Peyer's patch (tissue), 4 donors: ENCODE measurements around the gene TEKT3.

ENCODE experiments used
- POLR2A ChIP-seq, 2 donors: fragments of 450-650 bp; IDR thresholded peaks; one replicate each; pipeline ENCODE4 v1.5.1; 2017; ENCODE audit warnings: antibody characterized with exemption in 2 of 2, mild to moderate bottlenecking in 2 of 2, moderate library complexity in 2 of 2
- TF ChIP-seq, protein P1 (sequence below), 6 experiments: fragments of 450-650 bp in 4 of 6; fragments of 200-600 bp in 2 of 6; sonication (generic) in 1 of 6; IDR thresholded peaks; one replicate each; pipeline ENCODE4 v1.5.1; 2017 to 2019; ENCODE audit warnings: antibody characterized with exemption in 6 of 6, mild to moderate bottlenecking in 3 of 6, moderate library complexity in 1 of 6

DNA sequence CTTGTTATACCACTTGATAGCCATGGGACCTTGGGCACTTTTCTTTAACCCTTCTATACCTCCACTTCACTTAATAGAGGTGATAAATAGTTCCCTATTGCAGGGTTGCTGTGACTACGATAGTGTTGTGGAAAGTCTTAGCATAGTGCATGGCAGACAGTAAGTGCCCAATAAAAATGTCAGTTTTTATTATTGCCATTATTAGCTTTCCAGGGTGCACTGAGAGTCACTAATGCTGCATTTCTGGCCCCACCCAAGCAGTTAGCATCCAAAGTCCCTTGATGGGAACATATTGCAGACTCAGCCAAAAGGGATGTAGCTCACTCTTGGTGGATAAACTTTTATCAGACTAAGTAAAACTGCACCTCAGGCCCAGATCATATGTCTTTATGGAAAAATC, 41.5 kb upstream of the TEKT3 start:
- TF ChIP-seq, protein P1, sequence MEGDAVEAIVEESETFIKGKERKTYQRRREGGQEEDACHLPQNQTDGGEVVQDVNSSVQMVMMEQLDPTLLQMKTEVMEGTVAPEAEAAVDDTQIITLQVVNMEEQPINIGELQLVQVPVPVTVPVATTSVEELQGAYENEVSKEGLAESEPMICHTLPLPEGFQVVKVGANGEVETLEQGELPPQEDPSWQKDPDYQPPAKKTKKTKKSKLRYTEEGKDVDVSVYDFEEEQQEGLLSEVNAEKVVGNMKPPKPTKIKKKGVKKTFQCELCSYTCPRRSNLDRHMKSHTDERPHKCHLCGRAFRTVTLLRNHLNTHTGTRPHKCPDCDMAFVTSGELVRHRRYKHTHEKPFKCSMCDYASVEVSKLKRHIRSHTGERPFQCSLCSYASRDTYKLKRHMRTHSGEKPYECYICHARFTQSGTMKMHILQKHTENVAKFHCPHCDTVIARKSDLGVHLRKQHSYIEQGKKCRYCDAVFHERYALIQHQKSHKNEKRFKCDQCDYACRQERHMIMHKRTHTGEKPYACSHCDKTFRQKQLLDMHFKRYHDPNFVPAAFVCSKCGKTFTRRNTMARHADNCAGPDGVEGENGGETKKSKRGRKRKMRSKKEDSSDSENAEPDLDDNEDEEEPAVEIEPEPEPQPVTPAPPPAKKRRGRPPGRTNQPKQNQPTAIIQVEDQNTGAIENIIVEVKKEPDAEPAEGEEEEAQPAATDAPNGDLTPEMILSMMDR (IDR thresholded peaks at IDR 0.05), result no peak
- TF ChIP-seq POLR2A (IDR thresholded peaks at IDR 0.05), result no peak
